ENCODE results near the gene KIF3A. TPM values are rescaled to one million over a fixed set of nuclear protein-coding genes. Genes with fewer than 3 reads are reported as not detected.

Gene KIF3A
- total RNA-seq, 6 donors from 2014 or later: 10.3 to 22.3 (median 17.0) TPM

- no peak overlapping the region for H3K27ac ChIP-seq
- DNase-seq (no peak), ATAC-seq (ENCODE audit: low FRiP score in 2 of 2) (no peak)
- H3K9me3 ChIP-seq: no peaks in the 10 kb centered on the region
- WGBS, 2 donors: 92 to 93% methylated on average over 2 of the region's 2 CpGs
- H3K27me3 ChIP-seq: no peaks in the 10 kb centered on the region
- H3K4me1 ChIP-seq: no peaks in the 10 kb centered on the region
- peaks cover 0 to 11% (median 0%) of the 10 kb centered on the region in 4 donors for H3K36me3 ChIP-seq
- no peak overlapping the region for H3K4me3 ChIP-seq
- TF ChIP-seq CTCF (IDR thresholded peaks at IDR 0.05): no peak
- TF ChIP-seq POLR2AphosphoS5 (IDR thresholded peaks at IDR 0.05): no peak
- no peak for TF ChIP-seq EP300 (IDR thresholded peaks at IDR 0.05)
- TF ChIP-seq POLR2A (IDR thresholded peaks at IDR 0.05): no peak
Observed at GRCh38 chr5:132725745-132726144, 11.6 kb downstream of the KIF3A start.

GRCh38 chr5:132718544-132719312, 18.6 kb downstream of the KIF3A start:
- WGBS, 2 donors: 96 to 97% methylated on average over 5 of the region's 5 CpGs
- no peak overlapping the region for H3K4me3 ChIP-seq
- H3K27me3 ChIP-seq: no peaks in the 10 kb centered on the region
- H3K27ac ChIP-seq: no peak overlapping the region
- no peaks in the 10 kb centered on the region for H3K9me3 ChIP-seq
- no peak for ATAC-seq (ENCODE audit: low FRiP score in 2 of 2)
- DNase-seq: no peak
- TF ChIP-seq CTCF (IDR thresholded peaks at IDR 0.05) (no peak), POLR2AphosphoS5 (IDR thresholded peaks at IDR 0.05) (no peak), POLR2A (IDR thresholded peaks at IDR 0.05) (no peak), EP300 (IDR thresholded peaks at IDR 0.05) (no peak)
- peaks cover 0 to 10% (median 0%) of the 10 kb centered on the region in 4 donors for H3K36me3 ChIP-seq
- H3K4me1 ChIP-seq: no peaks in the 10 kb centered on the region

GRCh38 chr5:132714456-132715307, 22.7 kb downstream of the KIF3A start:
- TF ChIP-seq CTCF (IDR thresholded peaks at IDR 0.05) (peak in 4 of 6 experiments; percentile 22 to 43 (median 24)), EP300 (IDR thresholded peaks at IDR 0.05) (no peak)
- DNase-seq (no peak), ATAC-seq (ENCODE audit: low FRiP score in 2 of 2) (no peak)
- Histone ChIP-seq H3K4me1 (no peaks in the 10 kb centered on the region), H3K27me3 (no peaks in the 10 kb centered on the region), H3K4me3 (no peak overlapping the region), H3K36me3 (peaks cover 0 to 7% (median 0%) of the 10 kb centered on the region in 4 donors), H3K9me3 (no peaks in the 10 kb centered on the region), H3K27ac (no peak overlapping the region)
- WGBS, 2 donors: 69% methylated on average over 11 of the region's 11 CpGs

- TF ChIP-seq EP300 (IDR thresholded peaks at IDR 0.05): no peak
- TF ChIP-seq CTCF (IDR thresholded peaks at IDR 0.05): no peak
- no peak for TF ChIP-seq POLR2AphosphoS5 (IDR thresholded peaks at IDR 0.05)
- TF ChIP-seq POLR2A (IDR thresholded peaks at IDR 0.05): no peak
- no peak for ATAC-seq (ENCODE audit: low FRiP score in 2 of 2)
- no peaks in the 10 kb centered on the region for H3K36me3 ChIP-seq
- no peaks in the 10 kb centered on the region for H3K27me3 ChIP-seq
- H3K27ac ChIP-seq: no peak overlapping the region
- H3K4me3 ChIP-seq: no peak overlapping the region
- no peaks in the 10 kb centered on the region for H3K9me3 ChIP-seq
- no peak for DNase-seq
- no peaks in the 10 kb centered on the region for H3K4me1 ChIP-seq
Observed at GRCh38 chr5:132708645-132709044, 28.7 kb downstream of the KIF3A start.
